ENCODE data around the gene GAS7.

Gene GAS7

DNA sequence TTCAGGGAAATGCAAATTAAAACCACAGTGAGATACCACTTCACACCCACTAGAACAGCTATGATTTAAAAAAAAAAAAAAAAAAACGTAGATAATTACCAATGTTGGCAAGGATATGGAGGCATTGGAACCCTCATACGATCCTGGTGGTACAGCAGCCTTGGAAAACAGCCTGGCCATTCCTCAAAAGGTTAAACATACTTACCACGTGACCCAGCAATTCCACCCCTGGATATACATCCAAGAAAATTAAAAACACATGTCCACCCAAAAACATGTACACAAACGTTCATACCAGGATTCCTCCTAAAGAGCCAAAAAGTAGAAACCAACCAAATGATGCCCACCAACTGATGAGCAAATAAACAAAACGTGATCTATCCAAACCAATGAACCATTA, 68.1 kb downstream of the GAS7 start:
- no peak for DNase-seq

GRCh38 chr17:10127819-10128425, 70.5 kb downstream of the GAS7 start:
- DNase-seq: no peak

DNA sequence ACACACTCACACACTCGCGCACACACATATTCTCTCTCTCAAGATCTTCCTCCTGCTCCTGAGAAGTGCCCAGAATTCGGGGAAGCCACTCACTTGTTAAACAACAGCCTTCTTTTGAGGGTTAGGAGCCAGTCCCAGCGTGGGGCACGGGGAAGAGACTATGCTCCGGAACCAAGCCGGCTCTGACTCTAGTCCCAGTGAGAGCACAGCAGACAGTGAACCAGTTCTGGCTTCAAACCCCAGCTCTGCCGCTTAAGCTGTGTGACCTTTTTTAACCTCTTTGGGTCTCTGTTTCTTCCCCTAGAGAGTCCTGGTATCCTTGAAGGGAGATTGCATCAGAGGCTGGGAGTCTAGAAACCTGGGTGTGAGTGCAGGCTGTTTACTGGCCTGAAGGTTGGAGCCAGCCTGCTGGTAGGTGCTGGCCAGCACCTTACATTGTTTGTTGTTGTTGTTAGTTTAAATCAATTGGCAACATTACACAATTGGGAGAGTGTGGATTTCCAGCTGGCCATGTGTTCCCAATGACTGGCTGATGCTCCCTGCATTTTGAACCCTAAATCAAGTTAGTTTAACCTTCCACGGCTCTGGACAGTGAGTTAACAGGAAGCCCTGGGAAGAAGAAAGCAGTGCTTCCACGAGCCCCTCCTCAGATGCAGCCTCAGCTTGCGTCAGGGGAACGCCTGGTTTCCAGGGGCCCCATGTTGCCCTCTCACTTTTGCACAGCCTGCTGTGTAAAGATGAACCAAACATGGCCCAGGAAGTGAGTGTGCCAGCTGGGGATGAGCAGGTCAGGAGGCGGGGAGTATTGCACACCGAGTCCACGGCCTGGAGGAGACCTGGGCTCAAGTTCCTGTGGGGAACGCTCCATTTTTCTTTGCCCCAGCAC, 71.5 kb downstream of the GAS7 start:
- DNase-seq: no peak

DNA sequence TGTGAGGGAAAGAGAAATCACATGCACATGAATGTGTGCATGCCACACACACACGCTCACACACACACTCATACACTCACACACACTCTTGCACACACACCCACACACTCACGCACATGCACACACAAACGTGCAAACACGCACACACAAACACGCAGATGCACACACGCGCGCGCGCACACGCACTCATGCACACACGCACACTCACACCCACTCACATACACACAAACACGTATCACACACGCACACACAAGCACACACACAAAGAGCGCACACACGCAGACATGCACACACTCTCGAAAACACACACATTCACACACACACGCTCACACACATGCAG, 72.2 kb downstream of the GAS7 start:
- no peak for DNase-seq

DNA sequence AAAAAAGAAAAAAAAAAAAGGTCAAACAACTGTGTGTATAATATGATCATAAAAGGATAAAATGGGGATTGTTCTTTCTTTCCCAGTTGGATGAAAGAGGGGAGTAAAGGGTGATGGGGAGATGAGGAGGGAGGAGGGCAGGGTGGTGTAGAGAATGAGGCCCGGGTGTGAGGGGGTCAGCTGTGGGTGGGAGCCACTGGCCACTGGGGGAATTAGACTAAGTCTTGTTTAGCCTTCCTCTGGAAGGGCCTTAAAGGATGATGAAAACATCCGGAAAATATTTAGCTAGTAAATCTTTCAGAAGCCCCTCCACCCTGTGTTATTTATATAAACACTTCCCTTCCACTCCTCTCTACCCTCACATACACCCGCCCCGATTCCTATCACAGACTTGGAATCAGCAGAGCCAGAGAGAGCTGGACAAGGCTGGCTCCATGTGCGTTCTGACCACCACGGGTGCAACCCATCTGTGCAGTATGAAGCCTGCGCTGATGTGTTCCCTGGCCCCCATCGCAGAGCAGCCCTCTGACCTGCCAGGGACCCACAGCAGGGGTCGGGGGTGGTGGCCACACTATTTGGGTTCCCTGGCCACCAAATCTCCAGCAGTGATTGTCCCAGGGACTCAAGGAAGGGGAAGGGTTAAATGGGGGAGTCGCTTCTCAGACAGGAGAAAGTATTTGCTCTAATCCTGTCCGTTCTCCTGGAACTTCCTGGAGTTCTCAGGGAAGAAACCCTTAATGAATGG, 72.7 kb downstream of the GAS7 start:
- no peak for DNase-seq

GRCh38 chr17:10123093-10123492, 75.3 kb downstream of the GAS7 start:
- DNase-seq: no peak

DNA sequence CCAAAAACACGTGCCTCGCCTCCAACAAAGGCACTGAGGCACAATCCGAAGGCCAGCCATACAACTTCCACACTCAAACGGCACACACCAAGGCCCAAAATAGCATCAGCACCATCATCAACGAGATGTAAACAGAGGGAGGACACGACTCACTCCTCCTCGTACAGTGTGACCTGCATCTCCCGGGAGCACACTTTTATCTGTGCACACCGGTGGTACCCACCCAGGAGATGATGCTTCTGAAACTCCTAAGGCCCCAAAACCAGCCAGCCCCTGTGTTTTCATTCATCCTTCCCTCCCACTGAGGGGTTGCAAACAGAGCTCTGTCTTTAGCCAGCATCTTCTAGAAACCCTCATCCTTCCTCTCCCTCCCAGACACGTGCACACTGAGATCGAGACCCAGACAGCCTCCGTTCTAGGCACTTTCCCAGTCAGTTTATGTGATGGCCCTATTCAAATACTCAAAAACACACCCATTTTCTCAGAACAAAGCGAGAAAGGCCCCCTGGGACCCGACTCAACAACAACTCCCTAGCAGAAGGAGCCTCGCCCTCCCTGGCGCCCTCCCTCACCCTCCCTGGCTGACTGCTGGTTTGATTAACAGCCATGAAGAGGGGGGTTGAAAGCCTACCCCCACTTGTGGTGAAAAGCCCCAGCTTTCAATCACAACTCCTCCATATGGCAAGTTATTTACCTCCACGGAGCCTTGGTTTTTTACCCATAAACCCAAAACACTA, 76.3 kb downstream of the GAS7 start:
- peak in 1 of 5 experiments; percentile 27 for DNase-seq

DNA sequence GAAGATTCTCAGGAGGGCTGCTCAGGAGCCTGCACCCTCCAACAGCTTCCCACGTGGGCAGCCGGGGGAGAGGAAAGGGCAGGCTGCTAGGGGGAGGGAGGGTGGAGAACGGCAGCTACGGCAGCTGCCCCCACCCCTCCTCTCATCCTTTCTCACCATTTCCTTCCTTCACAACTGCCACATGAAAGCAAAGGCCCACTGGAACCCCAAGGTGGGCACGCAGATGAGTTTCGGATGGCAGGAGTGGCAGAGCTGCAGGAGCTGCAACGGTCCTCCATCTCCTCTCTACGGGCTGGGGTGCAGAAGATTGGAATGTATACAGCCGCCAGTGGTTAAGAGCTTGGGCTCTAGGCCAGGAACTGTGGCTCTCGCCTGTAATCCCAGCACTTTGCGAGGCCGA, 77.7 kb downstream of the GAS7 start:
- peak in 1 of 5 experiments; percentile 38 for DNase-seq

- DNase-seq: no peak
Observed at GRCh38 chr17:10120109-10120485, 78.3 kb downstream of the GAS7 start.

GRCh38 chr17:10119203-10120108, 79.0 kb downstream of the GAS7 start:
- peak in 2 of 5 experiments; percentile 10 to 27 for DNase-seq

DNA sequence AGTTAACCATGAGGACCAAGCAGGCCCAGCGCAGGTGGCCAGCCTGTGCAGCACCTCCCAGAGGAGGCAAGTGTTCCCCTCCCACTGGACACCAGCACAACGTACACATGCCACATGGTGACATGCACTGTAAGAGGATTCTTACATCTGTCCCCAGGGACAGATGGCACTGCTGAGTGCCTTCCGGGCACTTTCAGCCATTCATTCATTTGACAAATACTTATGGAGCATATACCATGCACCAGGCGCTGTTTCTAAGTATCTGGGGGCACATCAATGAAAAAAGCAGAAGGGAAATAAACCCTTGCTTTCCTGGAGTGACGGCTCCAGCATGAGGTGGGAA, 79.6 kb downstream of the GAS7 start:
- DNase-seq: no peak

DNA sequence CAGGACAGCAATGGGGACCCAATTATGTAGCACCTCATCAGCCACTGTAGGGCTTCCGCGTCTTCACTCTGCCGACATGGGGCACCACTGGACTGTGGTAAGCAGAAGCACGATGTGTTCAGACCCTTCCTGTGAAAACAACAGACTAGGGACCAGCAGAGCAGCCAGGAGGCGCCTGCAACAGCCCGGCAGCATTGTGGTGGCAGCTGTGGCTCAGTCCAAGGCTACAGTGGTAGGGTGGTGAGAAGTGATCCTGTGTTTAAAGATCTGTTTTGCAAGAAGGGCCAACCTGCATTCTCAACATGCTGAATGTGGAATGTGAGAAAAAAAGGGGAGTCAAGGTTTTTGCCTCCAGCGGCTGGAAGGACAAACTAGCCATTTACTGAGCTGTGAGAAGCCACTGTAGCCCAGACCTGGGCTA, 80.8 kb downstream of the GAS7 start:
- peak in 1 of 5 experiments; percentile 19 for DNase-seq

- DNase-seq: no peak
Observed at GRCh38 chr17:10116753-10117420, 81.5 kb downstream of the GAS7 start.

GRCh38 chr17:10116267-10116666, 82.1 kb downstream of the GAS7 start:
- DNase-seq: no peak

- DNase-seq: no peak
Observed at GRCh38 chr17:10115536-10115932, 82.9 kb downstream of the GAS7 start.

DNA sequence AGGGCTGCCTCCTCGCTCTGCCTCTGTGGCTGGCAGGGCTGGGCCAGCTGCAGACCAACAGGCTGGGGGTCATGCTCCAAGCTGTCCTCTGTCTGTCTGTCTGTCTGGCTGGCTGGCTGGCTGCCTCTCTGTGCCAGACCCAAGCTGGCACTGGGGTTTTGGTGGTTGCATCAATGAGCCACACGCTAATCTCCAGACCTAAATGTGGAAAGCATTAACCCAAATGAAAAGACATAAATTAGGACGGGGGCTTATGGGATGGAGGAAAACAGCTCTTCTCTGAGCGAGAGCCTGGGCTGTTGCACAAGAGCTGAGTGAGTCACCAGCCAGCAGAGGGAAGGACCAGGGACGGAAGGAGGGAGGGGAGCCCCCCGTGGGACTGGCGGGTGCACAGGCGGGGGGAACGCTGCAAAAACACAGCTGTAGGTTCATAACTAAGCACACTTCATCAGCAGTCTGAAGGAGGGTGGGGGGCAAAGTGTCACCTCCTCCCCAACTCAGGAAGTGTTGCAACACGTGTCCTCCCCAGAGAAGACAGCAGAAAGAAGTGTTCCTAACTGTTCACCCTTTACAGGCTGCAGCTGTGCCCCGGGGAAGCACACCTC, 83.4 kb downstream of the GAS7 start:
- peak in 3 of 5 experiments; percentile 39 to 92 (median 42) for DNase-seq

DNA sequence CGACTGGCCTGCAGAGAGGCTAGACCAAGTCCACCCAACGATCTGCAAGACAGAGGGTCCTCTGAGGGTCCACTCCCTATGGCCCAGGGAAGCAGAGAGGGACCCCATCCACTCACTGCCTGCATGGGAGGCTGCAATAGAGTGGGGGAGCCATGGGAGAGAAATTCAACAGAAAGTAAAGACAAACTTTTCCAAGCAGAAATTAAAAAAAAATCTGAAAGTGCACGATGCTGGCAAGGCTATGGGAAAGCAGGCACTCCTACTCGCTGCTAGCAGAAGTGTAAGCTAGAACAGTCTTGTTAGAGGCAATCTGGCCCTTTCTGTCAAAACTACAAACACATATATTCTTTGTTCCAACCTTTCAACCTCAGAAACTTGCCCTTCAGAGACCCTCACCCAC, 85.4 kb downstream of the GAS7 start:
- no peak for DNase-seq

DNA sequence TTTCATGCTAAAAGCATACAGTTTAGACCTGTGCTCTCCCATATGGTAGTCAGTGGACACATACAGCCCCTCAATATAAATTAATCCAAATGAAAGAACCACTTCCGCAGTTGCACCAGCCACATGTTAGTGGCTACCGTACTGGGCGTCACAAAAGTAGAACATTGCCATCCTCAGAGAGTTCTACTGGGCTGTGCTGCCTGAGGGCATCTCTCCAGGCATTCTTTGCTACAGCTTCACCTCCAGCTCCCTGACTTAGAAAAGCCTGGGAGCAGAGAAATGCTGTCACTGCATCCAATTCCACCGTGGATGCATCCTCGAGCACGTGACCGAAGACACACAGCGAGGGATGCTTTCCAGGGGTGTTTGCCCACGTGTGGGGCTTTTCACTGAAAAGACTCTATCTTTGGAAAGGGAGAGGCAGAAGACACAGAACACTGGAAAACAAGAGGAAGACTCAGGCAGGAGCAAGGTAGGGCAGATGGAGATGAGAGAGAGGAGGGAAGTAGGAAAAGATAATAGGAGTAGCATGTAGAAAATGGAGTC, 86.4 kb downstream of the GAS7 start:
- DNase-seq: no peak

DNA sequence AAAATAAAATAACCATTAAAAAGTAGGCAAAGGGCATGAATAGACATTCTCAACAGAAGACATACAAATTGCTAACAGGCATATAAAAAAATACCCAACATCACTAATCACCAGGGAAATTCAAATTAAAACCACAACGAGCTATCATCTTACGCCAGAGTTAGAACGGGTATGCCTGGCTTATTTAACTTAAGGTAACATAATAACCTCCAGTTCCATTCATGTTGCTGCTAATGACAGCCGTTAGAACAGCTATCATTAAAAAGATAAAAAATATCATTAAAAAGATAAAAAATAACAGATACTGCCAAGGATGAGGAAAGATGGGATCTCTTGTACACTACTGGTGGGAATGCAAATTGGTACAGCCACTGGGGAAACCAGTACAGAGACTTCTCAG, 89.3 kb downstream of the GAS7 start:
- no peak for DNase-seq

- DNase-seq: no peak
Observed at GRCh38 chr17:10107316-10108165, 90.9 kb downstream of the GAS7 start.
